Motor neuron (in vitro differentiated cells): ENCODE measurements around the gene CXCL10. TPM values are rescaled to one million over a fixed set of nuclear protein-coding genes. Genes with fewer than 3 reads are reported as not detected.

ENCODE experiments used
- total RNA-seq, 8 experiments: library from RNA; unstranded; fragments of 300-600 nt; gene quantifications; 2 replicates each; pipeline versions ENCODE4 v1.2.3 to v1.2.4, GENCODE V29; 2022

The CXCL10 gene
- total RNA-seq, 8 experiments from 2014 or later, result 0.46 to 3.4 (median 0.87) TPM; not detected in 5

Other genes starting within 250 kb of the CXCL10 start
- under 1 TPM in 5 of 8 experiments, not detected in 3; 0.15 to 0.80 (median 0.29) TPM for gene PPEF2, start 121.0 kb downstream of the CXCL10 start, total RNA-seq
- gene NAAA, start 82.5 kb downstream of the CXCL10 start, total RNA-seq, result 10 to 100 TPM in 2 of 8 experiments, 1 to 10 TPM in 6; 2.7 to 54.6 (median 9.0) TPM
- 10 to 100 TPM; 20.5 to 50.3 (median 37.7) TPM for gene SDAD1, start 32.6 kb downstream of the CXCL10 start, total RNA-seq
- gene CXCL9, start 16.0 kb downstream of the CXCL10 start, total RNA-seq, result under 1 TPM in 4 of 8 experiments, not detected in 4; 0.05 to 0.52 (median 0.15) TPM
- 1 to 10 TPM in 1 of 8 experiments, under 1 TPM in 1, not detected in 6; 0.20 to 3.6 TPM for gene CXCL11, start 12.6 kb upstream of the CXCL10 start, total RNA-seq
- gene ART3, start 51.2 kb upstream of the CXCL10 start, total RNA-seq, result 10 to 100 TPM in 1 of 8 experiments, 1 to 10 TPM in 2, under 1 TPM in 5; 0.32 to 65.1 (median 0.78) TPM
- 10 to 100 TPM; 21.3 to 54.3 (median 45.5) TPM for gene NUP54, start 124.9 kb upstream of the CXCL10 start, total RNA-seq
- gene SCARB2, start 190.3 kb upstream of the CXCL10 start, total RNA-seq, result 100 to 1,000 TPM in 6 of 8 experiments, 10 to 100 TPM in 2; 79.7 to 230 (median 112) TPM
- 10 to 100 TPM in 1 of 8 experiments, 1 to 10 TPM in 7; 1.8 to 14.8 (median 2.7) TPM for gene FAM47E, start 228.2 kb upstream of the CXCL10 start, total RNA-seq